Suprapubic skin (tissue), 4 donors: ENCODE data around the gene ZBTB20. TPM values are rescaled to one million over a fixed set of nuclear protein-coding genes. Genes with fewer than 3 reads are reported as not detected.
"Not testable (repeated sequence)": the region's sequence is repeated elsewhere in the genome, so short reads cannot be mapped to it uniquely, and the experiment has no call there.

Experiments
- DNase-seq, 2 donors: peaks; one replicate each; pipeline ENCODE4 v3.0.0-alpha.2; 2019; ENCODE audit warnings: low spot score in 2 of 2
- H3K27ac ChIP-seq: fragments of 200-600 bp; sonication (generic); one replicate; pipeline ENCODE4 v1.5.1; 2019
- H3K27me3 ChIP-seq: fragments of 200-600 bp; sonication (generic); one replicate; pipeline ENCODE4 v1.5.1; 2019
- H3K36me3 ChIP-seq: fragments of 200-600 bp; sonication (generic); one replicate; pipeline ENCODE4 v1.5.1; 2019
- H3K4me1 ChIP-seq: fragments of 200-600 bp; sonication (generic); one replicate; pipeline ENCODE4 v1.5.1; 2019
- H3K4me3 ChIP-seq: fragments of 200-600 bp; sonication (generic); one replicate; pipeline ENCODE4 v1.5.1; 2019; ENCODE audit warnings: mild to moderate bottlenecking
- H3K9me3 ChIP-seq: fragments of 200-600 bp; sonication (generic); one replicate; pipeline ENCODE4 v1.5.1; 2019
- EP300 ChIP-seq: sonication (generic); formaldehyde crosslinking; IDR thresholded peaks from one replicate; pipeline ENCODE4 v1.6.1; 2017; ENCODE audit warnings: antibody characterized with exemption
- POLR2A ChIP-seq, 2 donors: fragments of 450-650 bp; IDR thresholded peaks; one replicate each; pipeline ENCODE4 v1.6.1; 2017; ENCODE audit warnings: antibody characterized with exemption in 2 of 2, mild to moderate bottlenecking in 2 of 2, moderate library complexity in 2 of 2
- POLR2AphosphoS5 ChIP-seq, 3 donors: sonication (generic); formaldehyde crosslinking; IDR thresholded peaks; one replicate each; pipeline ENCODE4 v1.6.1; 2017; ENCODE audit warnings: antibody characterized with exemption in 3 of 3
- WGBS: methylation state at CpG from one replicate; pipeline ENCODE4 v1.1.5; 2018; 5-methylcytosine and 5-hydroxymethylcytosine counted together
- total RNA-seq, 4 donors: library from RNA; depleted of rRNA; stranded (reverse); fragments of >200 nt; gene quantifications; one replicate each; pipeline ENCODE4 v1.1.0, GENCODE V29; 2016
- TF ChIP-seq, protein P1 (sequence below), 2 donors: fragments of 200-600 bp in 1 of 2; fragments of 450-650 bp in 1 of 2; sonication (generic) in 1 of 2; IDR thresholded peaks; one replicate each; pipeline ENCODE4 v1.5.1; 2016 to 2019; ENCODE audit warnings: antibody characterized with exemption in 2 of 2, mild to moderate bottlenecking in 1 of 2, moderate library complexity in 1 of 2

ZBTB20 gene
- total RNA-seq, 4 donors from 2014 or later, result 23.6 to 77.2 (median 39.4) TPM

DNA sequence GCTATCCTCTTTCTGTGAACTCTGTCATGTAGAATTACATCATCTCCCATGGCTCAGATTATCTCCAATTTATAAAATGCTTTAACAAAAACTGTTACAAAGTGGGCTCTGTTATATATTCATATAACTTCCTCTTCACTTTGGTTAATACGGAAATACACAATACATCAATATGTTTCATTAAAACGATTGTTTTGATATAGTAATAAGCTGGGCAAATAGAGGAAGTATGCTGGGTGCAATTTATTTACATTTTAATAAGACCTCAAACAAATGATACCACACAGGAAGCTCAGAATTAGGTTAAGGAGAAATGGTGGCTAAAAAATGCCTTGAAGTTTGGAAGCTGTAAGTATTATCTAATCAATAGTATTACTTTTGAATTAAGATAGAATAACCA is 331.0 kb downstream of the ZBTB20 start:
- no peak for TF ChIP-seq POLR2AphosphoS5 (IDR thresholded peaks at IDR 0.05)
- no peak for TF ChIP-seq POLR2A (IDR thresholded peaks at IDR 0.05)
- no peak for TF ChIP-seq EP300
- TF ChIP-seq, protein P1, sequence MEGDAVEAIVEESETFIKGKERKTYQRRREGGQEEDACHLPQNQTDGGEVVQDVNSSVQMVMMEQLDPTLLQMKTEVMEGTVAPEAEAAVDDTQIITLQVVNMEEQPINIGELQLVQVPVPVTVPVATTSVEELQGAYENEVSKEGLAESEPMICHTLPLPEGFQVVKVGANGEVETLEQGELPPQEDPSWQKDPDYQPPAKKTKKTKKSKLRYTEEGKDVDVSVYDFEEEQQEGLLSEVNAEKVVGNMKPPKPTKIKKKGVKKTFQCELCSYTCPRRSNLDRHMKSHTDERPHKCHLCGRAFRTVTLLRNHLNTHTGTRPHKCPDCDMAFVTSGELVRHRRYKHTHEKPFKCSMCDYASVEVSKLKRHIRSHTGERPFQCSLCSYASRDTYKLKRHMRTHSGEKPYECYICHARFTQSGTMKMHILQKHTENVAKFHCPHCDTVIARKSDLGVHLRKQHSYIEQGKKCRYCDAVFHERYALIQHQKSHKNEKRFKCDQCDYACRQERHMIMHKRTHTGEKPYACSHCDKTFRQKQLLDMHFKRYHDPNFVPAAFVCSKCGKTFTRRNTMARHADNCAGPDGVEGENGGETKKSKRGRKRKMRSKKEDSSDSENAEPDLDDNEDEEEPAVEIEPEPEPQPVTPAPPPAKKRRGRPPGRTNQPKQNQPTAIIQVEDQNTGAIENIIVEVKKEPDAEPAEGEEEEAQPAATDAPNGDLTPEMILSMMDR (IDR thresholded peaks at IDR 0.05), result no peak
- no peaks in the 10 kb centered on the region for H3K27me3 ChIP-seq
- H3K27ac ChIP-seq, result no peak overlapping the region
- no peaks in the 10 kb centered on the region for H3K4me1 ChIP-seq
- no peak overlapping the region for H3K4me3 ChIP-seq
- 75% methylated on average over 2 of the region's 2 CpGs for WGBS
- H3K36me3 ChIP-seq, result no peaks in the 10 kb centered on the region
- no peak for DNase-seq
- no peaks in the 10 kb centered on the region for H3K9me3 ChIP-seq

DNA sequence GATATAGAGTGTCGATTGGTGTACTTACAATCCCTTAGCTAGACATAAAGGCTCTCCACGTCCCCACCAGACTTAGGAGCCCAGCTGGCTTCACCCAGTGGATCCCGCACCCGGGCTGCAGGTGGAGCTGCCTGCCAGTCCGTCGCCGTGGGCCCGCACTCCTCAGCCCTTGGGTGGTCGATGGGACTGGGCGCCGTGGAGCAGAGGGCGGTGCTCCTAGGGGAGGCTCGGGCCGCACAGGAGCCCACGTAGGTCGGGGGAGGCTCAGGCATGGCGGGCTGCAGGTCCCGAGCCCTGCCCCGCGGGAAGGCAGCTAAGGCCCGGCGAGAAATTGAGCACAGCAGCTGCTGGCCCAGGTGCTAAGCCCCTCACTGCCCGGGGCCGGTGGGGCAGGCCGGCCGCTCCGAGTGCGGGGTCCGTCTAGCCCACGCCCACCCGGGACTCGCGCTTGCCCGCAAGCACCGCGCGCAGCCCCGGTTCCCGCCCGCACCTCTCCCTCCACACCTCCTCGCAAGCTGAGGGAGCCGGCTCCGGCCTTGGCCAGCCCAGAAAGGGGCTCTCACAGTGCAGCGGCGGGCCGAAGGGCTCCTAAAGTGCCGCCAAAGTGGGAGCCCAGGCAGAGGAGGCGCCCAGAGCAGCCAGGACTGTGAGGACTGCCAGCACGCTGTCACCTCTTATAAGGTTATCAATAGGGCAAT is 334.4 kb downstream of the ZBTB20 start:
- H3K4me1 ChIP-seq, H3K27me3 ChIP-seq, H3K4me3 ChIP-seq, H3K36me3 ChIP-seq, H3K27ac ChIP-seq, H3K9me3 ChIP-seq: not testable (repeated sequence)
- DNase-seq, result peak in 1 of 2 donors; percentile 47
- 98% methylated on average over 18 of the region's 49 CpGs for WGBS

DNA sequence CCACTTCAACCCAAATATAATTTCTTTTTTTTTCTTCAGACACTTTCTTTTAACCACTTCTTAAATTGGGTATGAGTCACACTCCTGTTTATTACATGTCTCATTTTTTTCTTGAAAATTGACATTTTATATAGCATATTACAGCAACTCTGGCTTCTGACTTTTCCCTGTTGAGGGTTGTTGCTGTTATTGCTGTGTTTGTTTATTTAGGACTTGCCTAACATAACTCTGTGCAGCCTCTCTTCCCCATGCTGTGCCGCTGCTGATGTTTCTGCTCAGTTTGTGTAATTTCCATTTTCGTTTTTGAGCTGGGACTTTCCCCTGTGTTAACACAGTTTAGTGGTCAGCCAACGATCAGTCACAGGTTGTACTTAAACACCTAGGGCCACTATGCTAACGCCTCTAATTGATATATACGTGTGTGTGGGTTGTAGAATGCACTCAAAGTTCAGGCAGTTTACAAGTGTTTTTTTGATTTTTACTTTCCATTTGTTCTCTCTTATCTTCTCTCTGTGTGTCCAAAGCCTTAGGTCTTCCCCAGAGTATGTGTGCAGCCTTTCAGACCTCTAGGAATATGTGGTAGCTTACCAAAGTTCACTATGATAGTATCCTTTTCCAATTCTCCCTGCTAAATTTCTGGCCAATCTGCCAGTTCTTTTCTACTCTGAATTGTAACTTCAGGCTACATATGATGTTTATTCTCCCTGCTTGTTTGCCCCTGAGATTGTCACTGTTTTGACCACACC is 337.2 kb downstream of the ZBTB20 start:
- no peaks in the 10 kb centered on the region for H3K27me3 ChIP-seq
- no peaks in the 10 kb centered on the region for H3K36me3 ChIP-seq
- WGBS, result 76% methylated on average over 5 of the region's 5 CpGs
- no peak overlapping the region for H3K4me3 ChIP-seq
- H3K9me3 ChIP-seq, result peaks cover 4% of the 10 kb centered on the region
- DNase-seq, result no peak
- no peaks in the 10 kb centered on the region for H3K4me1 ChIP-seq
- H3K27ac ChIP-seq, result no peak overlapping the region
- TF ChIP-seq POLR2A (IDR thresholded peaks at IDR 0.05), result no peak
- TF ChIP-seq EP300, result no peak
- TF ChIP-seq, protein P1 (IDR thresholded peaks at IDR 0.05), result no peak
- TF ChIP-seq POLR2AphosphoS5 (IDR thresholded peaks at IDR 0.05), result no peak

DNA sequence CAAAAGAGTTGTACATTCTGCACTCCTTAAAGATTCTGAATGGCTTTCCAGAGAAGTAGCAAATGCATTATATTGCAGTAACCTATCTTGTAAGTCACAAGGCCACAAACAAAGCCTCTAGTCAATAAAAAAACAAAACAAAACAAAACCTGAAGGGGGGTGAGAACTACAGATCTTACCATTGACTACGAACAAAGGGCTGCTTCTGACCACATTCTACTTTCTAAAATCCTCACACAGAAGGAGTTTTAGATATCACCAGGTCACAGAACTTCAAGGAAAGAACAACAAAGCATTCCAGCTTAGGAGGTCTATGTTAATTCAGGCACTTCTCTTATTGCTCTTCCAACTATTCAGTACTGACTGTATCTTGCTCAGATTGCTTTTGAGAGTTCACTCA is 343.0 kb downstream of the ZBTB20 start:
- DNase-seq, result no peak
- Histone ChIP-seq H3K9me3 (peaks cover 4% of the 10 kb centered on the region), H3K36me3 (no peaks in the 10 kb centered on the region), H3K27ac (no peak overlapping the region), H3K4me1 (no peaks in the 10 kb centered on the region), H3K4me3 (no peak overlapping the region), H3K27me3 (no peaks in the 10 kb centered on the region)
- TF ChIP-seq EP300, result no peak
- TF ChIP-seq POLR2AphosphoS5 (IDR thresholded peaks at IDR 0.05), result no peak
- TF ChIP-seq, protein P1 (IDR thresholded peaks at IDR 0.05), result no peak
- no peak for TF ChIP-seq POLR2A (IDR thresholded peaks at IDR 0.05)
- WGBS, result 86% methylated on average over 1 of the region's 1 CpG

DNA sequence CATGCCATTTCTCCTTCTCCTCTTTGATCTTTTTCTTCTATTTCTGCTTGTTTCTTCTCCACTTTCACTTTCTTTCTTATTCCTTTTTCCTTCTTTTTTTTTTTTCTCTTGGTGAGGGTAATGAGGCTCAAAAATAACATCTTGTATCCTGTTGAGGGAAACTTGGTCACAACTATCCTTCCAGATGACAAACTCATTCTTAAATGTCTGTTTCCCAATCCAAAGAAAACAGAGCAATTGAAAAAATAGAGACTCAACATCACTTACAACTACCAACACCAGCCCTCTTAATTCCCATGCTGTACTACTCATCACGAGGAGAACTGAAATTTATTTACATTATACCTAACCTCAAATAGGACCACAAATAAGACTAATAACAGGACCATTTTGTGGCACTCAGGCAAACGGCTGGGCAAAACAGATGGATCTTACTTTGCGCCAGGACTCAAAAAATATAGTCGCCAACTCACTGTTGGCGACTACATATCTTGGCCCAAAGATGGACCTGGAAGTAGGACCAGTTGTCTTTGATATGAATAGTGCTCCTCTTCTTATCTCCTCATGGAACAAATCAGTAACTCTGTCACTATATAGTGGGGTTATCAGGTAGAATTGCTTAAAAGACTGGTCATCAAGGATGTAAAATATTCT is 343.9 kb downstream of the ZBTB20 start:
- Histone ChIP-seq H3K4me1 (no peaks in the 10 kb centered on the region), H3K9me3 (peaks cover 4% of the 10 kb centered on the region), H3K27me3 (no peaks in the 10 kb centered on the region), H3K27ac (no peak overlapping the region), H3K4me3 (no peak overlapping the region), H3K36me3 (no peaks in the 10 kb centered on the region)
- no peak for TF ChIP-seq POLR2A (IDR thresholded peaks at IDR 0.05)
- no peak for TF ChIP-seq POLR2AphosphoS5 (IDR thresholded peaks at IDR 0.05)
- TF ChIP-seq, protein P1 (IDR thresholded peaks at IDR 0.05), result no peak
- no peak for TF ChIP-seq EP300
- 90% methylated on average over 5 of the region's 5 CpGs for WGBS
- DNase-seq, result no peak
